Left lung (tissue), 10 donors: ENCODE measurements around the gene NEB. TPM values are rescaled to one million over a fixed set of nuclear protein-coding genes. Genes with fewer than 3 reads are reported as not detected.

Experiments used
- ATAC-seq: fragments of 200-7000 bp; cut with Tn5 transposase; one replicate; pipeline ENCODE4 v1.9.1; 2020; ENCODE audit warnings: moderate library complexity
- DNase-seq, 4 donors: peaks; one replicate each; pipeline ENCODE4 v3.0.0-alpha.2; 2013 to 2020
- H3K27ac ChIP-seq, 2 donors: fragments of 200-600 bp; sonication (generic) in 1 of 2; one replicate each; pipeline versions ENCODE4 v1.5.0 to v1.8.0; 2020 to 2021
- H3K27me3 ChIP-seq, 2 donors: fragments of 200-600 bp; sonication (generic) in 1 of 2; one replicate each; pipeline versions ENCODE4 v1.5.0 to v1.8.0; 2020 to 2021
- H3K36me3 ChIP-seq, 2 donors: fragments of 200-600 bp; sonication (generic) in 1 of 2; one replicate each; pipeline versions ENCODE4 v1.5.0 to v1.8.0; 2020 to 2021
- H3K4me1 ChIP-seq, 2 donors: fragments of 200-600 bp; one replicate each; pipeline ENCODE4 v1.8.0; 2021
- H3K4me3 ChIP-seq, 2 donors: fragments of 200-600 bp; sonication (generic) in 1 of 2; one replicate each; pipeline versions ENCODE4 v1.5.0 to v1.8.0; 2020 to 2021; ENCODE audit warnings: mild to moderate bottlenecking in 1 of 2
- H3K9me3 ChIP-seq, 2 donors: fragments of 200-600 bp; sonication (generic) in 1 of 2; one replicate each; pipeline versions ENCODE4 v1.5.0 to v1.8.0; 2020 to 2021
- intact Hi-C, 2 donors: fragments of 100-400 bp; cut with DNase I; formaldehyde crosslinking; loops; one replicate each; pipeline versions ENCODE4 v1.11.2 to v1.14.2; 2022
- polyA plus RNA-seq, 6 donors: library from polyadenylated mRNA; unstranded; fragments of 120-200 nt; gene quantifications; one replicate each; pipeline ENCODE4 v1.2.1, GENCODE V29; 2013; ENCODE audit not compliant: insufficient read length in 6 of 6
- total RNA-seq, 2 donors: library from RNA; stranded (reverse); fragmentation: NEBNext Ultra II Directional; extraction: Animal tissue kit (Norgen Biotek cat#: 25700); gene quantifications; one replicate each; pipeline ENCODE4 v1.2.1, GENCODE V29; 2021
- TF ChIP-seq, protein P1 (sequence below), 2 donors: fragments of 200-600 bp; sonication (generic) in 1 of 2; IDR thresholded peaks; one replicate each; pipeline versions ENCODE4 v1.5.0 to v1.8.0; 2021; ENCODE audit warnings: antibody characterized with exemption in 2 of 2
- donor health status: DM: no; HTN: yes; CAD: no.
- donor health status: DM: no; HTN: no; CAD: no.

Gene NEB
- total and polyA plus RNA-seq, 8 donors = 1.3 to 9.7 (median 6.6) TPM

GRCh38 chr2:151632993-151633565, 101.2 kb downstream of the NEB start:
- peaks cover 0 to 6% of the 10 kb centered on the region in 2 donors for H3K9me3 ChIP-seq
- intact Hi-C loops = no loop called here
- H3K36me3 ChIP-seq = no peaks in the 10 kb centered on the region
- no peak overlapping the region for H3K27ac ChIP-seq
- no peaks in the 10 kb centered on the region for H3K27me3 ChIP-seq
- DNase-seq (no peak), ATAC-seq (peak; percentile 33)
- TF ChIP-seq, protein P1, sequence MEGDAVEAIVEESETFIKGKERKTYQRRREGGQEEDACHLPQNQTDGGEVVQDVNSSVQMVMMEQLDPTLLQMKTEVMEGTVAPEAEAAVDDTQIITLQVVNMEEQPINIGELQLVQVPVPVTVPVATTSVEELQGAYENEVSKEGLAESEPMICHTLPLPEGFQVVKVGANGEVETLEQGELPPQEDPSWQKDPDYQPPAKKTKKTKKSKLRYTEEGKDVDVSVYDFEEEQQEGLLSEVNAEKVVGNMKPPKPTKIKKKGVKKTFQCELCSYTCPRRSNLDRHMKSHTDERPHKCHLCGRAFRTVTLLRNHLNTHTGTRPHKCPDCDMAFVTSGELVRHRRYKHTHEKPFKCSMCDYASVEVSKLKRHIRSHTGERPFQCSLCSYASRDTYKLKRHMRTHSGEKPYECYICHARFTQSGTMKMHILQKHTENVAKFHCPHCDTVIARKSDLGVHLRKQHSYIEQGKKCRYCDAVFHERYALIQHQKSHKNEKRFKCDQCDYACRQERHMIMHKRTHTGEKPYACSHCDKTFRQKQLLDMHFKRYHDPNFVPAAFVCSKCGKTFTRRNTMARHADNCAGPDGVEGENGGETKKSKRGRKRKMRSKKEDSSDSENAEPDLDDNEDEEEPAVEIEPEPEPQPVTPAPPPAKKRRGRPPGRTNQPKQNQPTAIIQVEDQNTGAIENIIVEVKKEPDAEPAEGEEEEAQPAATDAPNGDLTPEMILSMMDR (IDR thresholded peaks at IDR 0.05) = peak in 1 of 2 donors; percentile 22
- peaks cover 0 to 8% of the 10 kb centered on the region in 2 donors for H3K4me1 ChIP-seq
- H3K4me3 ChIP-seq = no peak overlapping the region

GRCh38 chr2:151630372-151630771, 103.9 kb downstream of the NEB start:
- Histone ChIP-seq H3K4me1 (no peaks in the 10 kb centered on the region), H3K27ac (no peak overlapping the region), H3K36me3 (no peaks in the 10 kb centered on the region), H3K4me3 (no peak overlapping the region), H3K9me3 (peaks cover 0 to 4% of the 10 kb centered on the region in 2 donors), H3K27me3 (no peaks in the 10 kb centered on the region)
- DNase-seq (no peak), ATAC-seq (no peak)
- intact Hi-C loops = no loop called here
- TF ChIP-seq, protein P1 (IDR thresholded peaks at IDR 0.05) = no peak

DNA sequence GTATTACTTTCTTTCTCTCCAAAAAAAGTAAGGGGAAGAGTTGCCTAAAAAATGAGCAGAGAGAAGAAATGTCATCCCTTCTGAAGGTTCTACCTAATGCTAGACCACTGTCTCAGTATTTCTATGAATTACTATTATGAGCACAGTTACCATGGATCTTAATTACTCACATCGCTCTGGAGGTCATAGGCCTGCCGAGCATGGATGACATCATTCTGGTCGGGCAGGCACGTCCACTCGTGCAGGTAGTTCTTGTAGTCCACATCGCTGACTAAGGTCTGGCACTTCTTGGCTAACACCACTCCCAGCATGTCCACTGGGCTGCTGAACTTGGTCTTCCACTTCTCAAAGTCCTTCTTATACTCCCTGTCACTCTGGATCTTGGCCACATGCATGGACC, 106.9 kb downstream of the NEB start:
- no peaks in the 10 kb centered on the region for H3K9me3 ChIP-seq
- no peaks in the 10 kb centered on the region for H3K27me3 ChIP-seq
- no peak overlapping the region for H3K27ac ChIP-seq
- intact Hi-C loops = no loop called here
- H3K4me1 ChIP-seq = no peaks in the 10 kb centered on the region
- no peaks in the 10 kb centered on the region for H3K36me3 ChIP-seq
- TF ChIP-seq, protein P1 (IDR thresholded peaks at IDR 0.05) = no peak
- no peak overlapping the region for H3K4me3 ChIP-seq
- DNase-seq (no peak), ATAC-seq (no peak)

- no peaks in the 10 kb centered on the region for H3K9me3 ChIP-seq
- TF ChIP-seq, protein P1 (IDR thresholded peaks at IDR 0.05) = no peak
- intact Hi-C loops = no loop called here
- DNase-seq (no peak), ATAC-seq (no peak)
- no peaks in the 10 kb centered on the region for H3K36me3 ChIP-seq
- no peaks in the 10 kb centered on the region for H3K4me1 ChIP-seq
- no peaks in the 10 kb centered on the region for H3K27me3 ChIP-seq
- no peak overlapping the region for H3K27ac ChIP-seq
- no peak overlapping the region for H3K4me3 ChIP-seq
Observed at GRCh38 chr2:151624271-151624670, 110.0 kb downstream of the NEB start.

- intact Hi-C loops = no loop called here
- Histone ChIP-seq H3K9me3 (no peaks in the 10 kb centered on the region), H3K36me3 (no peaks in the 10 kb centered on the region), H3K27ac (no peak overlapping the region), H3K4me1 (no peaks in the 10 kb centered on the region), H3K4me3 (no peak overlapping the region), H3K27me3 (no peaks in the 10 kb centered on the region)
- TF ChIP-seq, protein P1 (IDR thresholded peaks at IDR 0.05) = no peak
- ATAC-seq = no peak
- no peak for DNase-seq
Observed at GRCh38 chr2:151623631-151624030, 110.6 kb downstream of the NEB start.
